HG03025 (cell line): ENCODE results near the gene CDH23.

Source experiments
- ATAC-seq: cut with Tn5 transposase; IDR thresholded peaks from one replicate; pipeline ENCODE4 v1.9.1; 2021; ENCODE audit warnings: mild to moderate bottlenecking, moderate library complexity; ENCODE audit not compliant: unreplicated experiment, low FRiP score

CDH23 gene

GRCh38 chr10:71835671-71836595, 439.2 kb downstream of the CDH23 start:
- ATAC-seq: peak; percentile 81

GRCh38 chr10:71836596-71836974, 439.9 kb downstream of the CDH23 start:
- peak; percentile 35 for ATAC-seq

- no peak for ATAC-seq
Observed at GRCh38 chr10:71837098-71837827, 440.5 kb downstream of the CDH23 start.

- ATAC-seq: no peak
Observed at GRCh38 chr10:71838264-71839211, 441.8 kb downstream of the CDH23 start.

GRCh38 chr10:71840177-71840957, 443.6 kb downstream of the CDH23 start:
- ATAC-seq: no peak

GRCh38 chr10:71840958-71841335, 444.2 kb downstream of the CDH23 start:
- no peak for ATAC-seq

GRCh38 chr10:71842422-71842821, 445.7 kb downstream of the CDH23 start:
- ATAC-seq: no peak

- ATAC-seq: no peak
Observed at GRCh38 chr10:71842856-71843686, 446.4 kb downstream of the CDH23 start.

- ATAC-seq: no peak
Observed at GRCh38 chr10:71844084-71844483, 447.4 kb downstream of the CDH23 start.

GRCh38 chr10:71844695-71845094, 448.0 kb downstream of the CDH23 start:
- ATAC-seq: no peak

- ATAC-seq: no peak
Observed at GRCh38 chr10:71845410-71846405, 449.0 kb downstream of the CDH23 start.

GRCh38 chr10:71846816-71847215, 450.1 kb downstream of the CDH23 start:
- ATAC-seq: no peak

GRCh38 chr10:71847418-71847817, 450.7 kb downstream of the CDH23 start:
- no peak for ATAC-seq

GRCh38 chr10:71848325-71849275, 451.9 kb downstream of the CDH23 start:
- no peak for ATAC-seq

- ATAC-seq: no peak
Observed at GRCh38 chr10:71849461-71849908, 452.8 kb downstream of the CDH23 start.

- ATAC-seq: no peak
Observed at GRCh38 chr10:71850021-71850742, 453.5 kb downstream of the CDH23 start.
